Osteoblast (primary cell): ENCODE data around the gene CAP2. TPM values are rescaled to one million over a fixed set of nuclear protein-coding genes. Genes with fewer than 3 reads are reported as not detected.

Experiments used
- DNase-seq: peaks from one replicate; pipeline ENCODE4 v3.0.0; 2011; ENCODE audit warnings: low spot score, mixed read lengths; ENCODE audit not compliant: insufficient read length; ENCODE audit errors: missing footprints
- H2AFZ ChIP-seq: 2 replicates; pipeline ENCODE4 v1.6.0; 2011; ENCODE audit warnings: mild to moderate bottlenecking, low read length
- H3K27ac ChIP-seq: 2 replicates; pipeline ENCODE4 v1.5.1; 2011; ENCODE audit warnings: mild to moderate bottlenecking, low read depth, low read length, moderate library complexity
- H3K27me3 ChIP-seq: 2 replicates; pipeline ENCODE4 v1.6.0; 2012; ENCODE audit warnings: mild to moderate bottlenecking, control low read depth, inconsistent platforms, low read length, moderate library complexity; ENCODE audit not compliant: insufficient read depth
- H3K36me3 ChIP-seq: 2 replicates; pipeline ENCODE4 v1.5.1; 2011; ENCODE audit warnings: mild to moderate bottlenecking, low read length, control low read depth, moderate library complexity; ENCODE audit not compliant: insufficient read depth
- H3K4me1 ChIP-seq: 2 replicates; pipeline ENCODE4 v1.5.1; 2011; ENCODE audit warnings: mild to moderate bottlenecking, low read length, control low read depth, moderate library complexity; ENCODE audit not compliant: insufficient read depth
- H3K4me2 ChIP-seq: 2 replicates; pipeline ENCODE4 v1.6.0; 2011; ENCODE audit warnings: mild to moderate bottlenecking, low read length; ENCODE audit not compliant: insufficient read depth
- H3K4me3 ChIP-seq: fragments of 200-600 bp; sonication (generic); 3 replicates; pipeline ENCODE4 v1.5.1; 2012; ENCODE audit warnings: mild to moderate bottlenecking, low read length, inconsistent platforms; ENCODE audit not compliant: insufficient read depth
- H3K79me2 ChIP-seq: 2 replicates; pipeline ENCODE4 v1.6.0; 2012; ENCODE audit warnings: mild to moderate bottlenecking, low read length, control low read depth, inconsistent platforms; ENCODE audit not compliant: insufficient read depth
- H3K9me3 ChIP-seq: 2 replicates; pipeline ENCODE4 v1.5.1; 2011; ENCODE audit warnings: low read depth, low read length, control low read depth
- H4K20me1 ChIP-seq: 2 replicates; pipeline ENCODE4 v1.6.0; 2012; ENCODE audit warnings: mild to moderate bottlenecking, low read length, control low read depth; ENCODE audit not compliant: insufficient read depth
- total RNA-seq: library from RNA; depleted of rRNA; stranded (reverse); fragments of >200 nt; gene quantifications from 2 replicates; pipeline ENCODE4 v1.2.3, GENCODE V29; 2012
- TF ChIP-seq, protein P1 (sequence below): IDR thresholded peaks from 2 replicates; pipeline ENCODE4 v1.5.1; 2011; ENCODE audit warnings: mild to moderate bottlenecking, low read depth, low read length, moderate library complexity; ENCODE audit errors: extremely low read depth

CAP2 gene
- total RNA-seq, 1 donor: 12.3 TPM

DNA sequence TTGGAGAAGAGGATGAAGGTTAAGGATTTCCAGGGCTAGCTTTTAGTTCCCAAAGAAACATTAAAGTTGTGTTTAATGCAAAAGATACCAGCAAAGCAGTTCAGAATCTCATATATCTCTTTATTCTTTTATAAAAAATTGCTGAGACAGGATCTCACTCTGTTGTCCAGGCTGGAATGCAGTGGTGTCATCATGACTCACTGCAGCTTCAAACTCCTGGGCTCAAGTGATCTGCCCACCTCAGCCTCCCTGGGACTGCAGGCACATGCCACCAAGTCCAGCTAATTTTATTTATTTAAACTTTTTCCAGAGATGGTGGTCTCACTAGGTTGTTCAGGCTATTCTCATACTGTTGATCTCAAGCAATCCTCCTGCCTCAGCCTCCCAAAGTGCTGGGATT is 41.1 kb upstream of the CAP2 start:
- no peak overlapping the region for H3K4me2 ChIP-seq
- no peak overlapping the region for H3K27ac ChIP-seq
- no peak overlapping the region for H2AFZ ChIP-seq
- H3K79me2 ChIP-seq: no peaks in the 10 kb centered on the region
- peaks cover 4% of the 10 kb centered on the region for H3K4me1 ChIP-seq
- no peaks in the 10 kb centered on the region for H3K27me3 ChIP-seq
- H3K9me3 ChIP-seq: no peaks in the 10 kb centered on the region
- DNase-seq: no peak
- H3K36me3 ChIP-seq: no peaks in the 10 kb centered on the region
- no peak overlapping the region for H3K4me3 ChIP-seq
- no peaks in the 10 kb centered on the region for H4K20me1 ChIP-seq
- TF ChIP-seq, protein P1, sequence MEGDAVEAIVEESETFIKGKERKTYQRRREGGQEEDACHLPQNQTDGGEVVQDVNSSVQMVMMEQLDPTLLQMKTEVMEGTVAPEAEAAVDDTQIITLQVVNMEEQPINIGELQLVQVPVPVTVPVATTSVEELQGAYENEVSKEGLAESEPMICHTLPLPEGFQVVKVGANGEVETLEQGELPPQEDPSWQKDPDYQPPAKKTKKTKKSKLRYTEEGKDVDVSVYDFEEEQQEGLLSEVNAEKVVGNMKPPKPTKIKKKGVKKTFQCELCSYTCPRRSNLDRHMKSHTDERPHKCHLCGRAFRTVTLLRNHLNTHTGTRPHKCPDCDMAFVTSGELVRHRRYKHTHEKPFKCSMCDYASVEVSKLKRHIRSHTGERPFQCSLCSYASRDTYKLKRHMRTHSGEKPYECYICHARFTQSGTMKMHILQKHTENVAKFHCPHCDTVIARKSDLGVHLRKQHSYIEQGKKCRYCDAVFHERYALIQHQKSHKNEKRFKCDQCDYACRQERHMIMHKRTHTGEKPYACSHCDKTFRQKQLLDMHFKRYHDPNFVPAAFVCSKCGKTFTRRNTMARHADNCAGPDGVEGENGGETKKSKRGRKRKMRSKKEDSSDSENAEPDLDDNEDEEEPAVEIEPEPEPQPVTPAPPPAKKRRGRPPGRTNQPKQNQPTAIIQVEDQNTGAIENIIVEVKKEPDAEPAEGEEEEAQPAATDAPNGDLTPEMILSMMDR: no peak

DNA sequence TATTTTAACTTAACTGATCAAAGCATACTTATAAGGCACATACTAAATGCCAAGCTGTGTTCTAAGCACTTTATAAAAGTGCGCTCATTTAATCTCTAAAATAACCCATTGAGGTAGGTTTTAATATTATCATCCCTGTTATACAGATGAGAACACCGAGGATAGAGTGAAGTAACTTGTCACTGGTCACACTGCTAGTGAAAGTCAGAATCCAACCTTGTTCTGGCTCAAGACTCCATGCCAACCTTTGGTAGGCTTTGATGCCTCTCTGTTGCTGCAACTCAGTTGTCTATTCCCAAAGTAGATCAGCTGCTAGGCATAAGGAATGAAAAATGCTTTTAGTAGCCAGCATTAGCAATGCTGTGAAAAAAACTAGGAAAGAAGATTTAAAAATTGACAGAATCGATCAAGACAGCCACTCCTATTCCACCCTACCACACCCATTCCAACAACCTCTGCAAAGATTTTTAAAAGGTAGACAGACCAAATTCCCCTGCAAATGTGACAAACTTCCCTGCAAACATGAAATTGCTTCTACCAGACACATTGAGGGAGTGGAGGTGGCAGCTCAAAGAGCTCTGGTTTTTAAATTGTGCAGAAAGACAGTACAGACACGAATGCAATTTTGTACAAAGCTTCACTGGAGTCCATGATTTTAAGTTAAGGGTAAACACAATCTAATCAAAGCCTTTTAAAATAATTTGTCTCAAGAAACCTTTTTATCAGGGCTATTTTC is 39.8 kb upstream of the CAP2 start:
- no peaks in the 10 kb centered on the region for H3K79me2 ChIP-seq
- H4K20me1 ChIP-seq: no peaks in the 10 kb centered on the region
- H3K36me3 ChIP-seq: no peaks in the 10 kb centered on the region
- H3K4me3 ChIP-seq: no peak overlapping the region
- H3K4me1 ChIP-seq: peaks cover 4% of the 10 kb centered on the region
- no peak overlapping the region for H3K4me2 ChIP-seq
- no peak overlapping the region for H2AFZ ChIP-seq
- no peak for DNase-seq
- no peaks in the 10 kb centered on the region for H3K27me3 ChIP-seq
- H3K9me3 ChIP-seq: no peaks in the 10 kb centered on the region
- no peak overlapping the region for H3K27ac ChIP-seq
- TF ChIP-seq, protein P1: no peak

DNA sequence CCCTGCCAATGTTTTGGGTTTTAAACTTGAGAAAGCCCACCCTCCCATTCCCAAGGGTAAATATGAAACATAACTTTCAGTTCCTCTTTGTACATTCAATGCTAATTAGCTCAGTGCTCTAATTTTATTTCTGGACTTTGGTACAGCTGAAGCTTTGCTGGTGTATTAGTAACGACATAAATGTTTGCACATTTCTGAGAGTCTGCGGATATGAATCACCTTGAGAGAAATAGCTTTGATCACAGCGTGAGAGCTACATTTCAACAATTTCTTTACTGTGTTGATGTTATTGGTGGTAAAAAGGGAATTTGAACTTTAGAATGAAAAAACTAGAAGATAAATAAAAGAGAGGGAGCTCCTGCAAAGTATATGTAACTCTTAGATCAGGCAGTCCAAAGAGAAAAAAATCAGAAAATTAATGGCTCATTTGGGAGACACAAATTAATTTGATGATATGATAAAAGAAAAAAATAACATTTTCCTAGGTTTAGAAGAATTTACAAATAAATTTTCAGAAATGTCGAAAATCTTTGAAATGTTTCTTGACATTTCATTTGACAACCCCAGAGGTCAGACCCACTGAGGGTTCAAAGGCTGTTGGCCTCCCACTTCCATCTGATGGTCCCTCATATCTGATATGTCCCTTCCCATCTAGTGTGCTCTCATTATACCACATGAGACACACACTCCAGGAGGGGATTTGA is 38.5 kb upstream of the CAP2 start:
- Histone ChIP-seq H4K20me1 (no peaks in the 10 kb centered on the region), H3K79me2 (no peaks in the 10 kb centered on the region), H3K9me3 (no peaks in the 10 kb centered on the region), H2AFZ (no peak overlapping the region), H3K4me2 (peak overlapping the region; percentile 33), H3K4me1 (no peaks in the 10 kb centered on the region), H3K4me3 (no peak overlapping the region), H3K27me3 (no peaks in the 10 kb centered on the region), H3K27ac (no peak overlapping the region), H3K36me3 (no peaks in the 10 kb centered on the region)
- TF ChIP-seq, protein P1: no peak
- peak; percentile 78 for DNase-seq

DNA sequence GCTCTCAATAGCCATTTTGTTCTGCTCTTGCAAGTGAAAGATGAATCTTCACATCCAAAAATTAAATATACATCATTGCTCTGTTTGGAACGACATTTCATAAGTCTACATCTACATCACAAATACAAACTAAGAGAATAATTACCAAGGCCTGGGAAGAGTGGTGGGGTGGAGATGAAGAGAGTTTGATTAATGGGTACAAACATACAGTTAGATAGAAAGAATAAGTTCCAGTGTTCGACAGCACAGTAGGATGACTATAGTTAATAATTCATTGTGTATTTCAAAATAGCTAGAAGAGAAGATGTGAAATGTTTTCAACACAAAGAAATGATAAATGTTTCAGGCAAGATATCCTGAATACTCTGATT is 38.0 kb upstream of the CAP2 start:
- no peak overlapping the region for H3K4me3 ChIP-seq
- TF ChIP-seq, protein P1: no peak
- no peaks in the 10 kb centered on the region for H3K79me2 ChIP-seq
- H2AFZ ChIP-seq: no peak overlapping the region
- no peaks in the 10 kb centered on the region for H3K27me3 ChIP-seq
- no peaks in the 10 kb centered on the region for H3K36me3 ChIP-seq
- H3K4me2 ChIP-seq: no peak overlapping the region
- H4K20me1 ChIP-seq: no peaks in the 10 kb centered on the region
- no peaks in the 10 kb centered on the region for H3K9me3 ChIP-seq
- no peak for DNase-seq
- H3K4me1 ChIP-seq: no peaks in the 10 kb centered on the region
- no peak overlapping the region for H3K27ac ChIP-seq
